CD4-positive, alpha-beta T cell treated with Interleukin-12 subunit alpha and Interleukin-12 subunit beta, for 1 hour (primary cell): Measurements from ENCODE around the gene TBC1D14.
"Not testable (repeated sequence)": the region's sequence is repeated elsewhere in the genome, so short reads cannot be mapped to it uniquely, and the experiment has no call there.

Experiments
- DNase-seq: peaks from one replicate; pipeline ENCODE4 v3.0.0-alpha.2; 2020

Gene TBC1D14

GRCh38 chr4:7068883-7069282, 159.3 kb downstream of the TBC1D14 start:
- no peak for DNase-seq

GRCh38 chr4:7070729-7071511, 161.3 kb downstream of the TBC1D14 start:
- peak; percentile 90 for DNase-seq

- DNase-seq = no peak
Measured at GRCh38 chr4:7073059-7073458, 163.4 kb downstream of the TBC1D14 start.

GRCh38 chr4:7073526-7074390, 164.1 kb downstream of the TBC1D14 start:
- peak; percentile 40 for DNase-seq

GRCh38 chr4:7074426-7074825, 164.8 kb downstream of the TBC1D14 start:
- no peak for DNase-seq

- no peak for DNase-seq
Measured at GRCh38 chr4:7075962-7076695, 166.5 kb downstream of the TBC1D14 start.

- no peak for DNase-seq
Measured at GRCh38 chr4:7076696-7077082, 167.1 kb downstream of the TBC1D14 start.

GRCh38 chr4:7077371-7077770, 167.7 kb downstream of the TBC1D14 start:
- no peak for DNase-seq

GRCh38 chr4:7078025-7078424, 168.4 kb downstream of the TBC1D14 start:
- DNase-seq = no peak

- not testable (repeated sequence) for DNase-seq
Measured at GRCh38 chr4:7079483-7079882, 169.9 kb downstream of the TBC1D14 start.

GRCh38 chr4:7079909-7080308, 170.3 kb downstream of the TBC1D14 start:
- DNase-seq = not testable (repeated sequence)
